ENCODE data around the gene PGGT1B.
"Not testable (repeated sequence)": the region's sequence is repeated elsewhere in the genome, so short reads cannot be mapped to it uniquely, and the experiment has no call there.

Gene PGGT1B

DNA sequence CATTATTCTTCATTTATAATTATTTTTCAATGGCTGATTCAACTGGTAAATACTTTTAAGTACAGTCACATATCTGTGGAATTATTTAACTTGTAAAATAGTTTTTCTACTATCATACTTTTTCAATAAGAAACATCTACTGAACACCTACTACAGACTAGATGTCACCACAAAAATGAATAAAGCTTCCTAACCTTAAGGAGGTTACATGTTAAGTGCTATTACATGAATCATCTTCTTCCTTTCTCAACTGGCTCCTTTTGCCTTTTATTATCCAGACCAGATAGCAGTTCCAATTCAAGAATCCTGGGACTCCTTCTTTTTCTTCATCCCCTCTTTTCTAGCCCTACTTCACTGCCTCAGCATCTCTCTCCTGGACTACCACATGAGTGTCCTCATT is 4.7 kb downstream of the PGGT1B start:
- no peak for DNase-seq (ENCODE audit: low spot score)

DNA sequence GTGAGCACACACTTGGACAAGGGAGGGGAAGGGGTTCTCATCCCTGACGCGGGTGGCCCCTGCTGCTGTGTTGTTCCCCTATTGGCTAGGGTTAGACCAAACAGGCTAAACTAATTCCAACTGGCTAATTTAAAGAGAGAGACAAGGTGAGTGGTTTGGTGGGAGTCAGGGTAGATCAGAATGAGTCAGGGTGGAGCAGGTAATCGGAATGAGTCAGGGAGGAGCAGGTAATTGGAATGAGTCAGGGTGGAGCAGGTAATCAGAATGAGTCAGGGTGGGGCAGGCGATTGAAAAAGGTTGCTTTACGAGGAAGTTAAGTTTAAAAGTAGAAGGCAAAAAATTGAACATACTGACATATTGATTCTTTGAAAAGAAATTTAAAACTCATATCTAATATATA is 13.3 kb downstream of the PGGT1B start:
- not testable (repeated sequence) for DNase-seq (ENCODE audit: low spot score)

DNA sequence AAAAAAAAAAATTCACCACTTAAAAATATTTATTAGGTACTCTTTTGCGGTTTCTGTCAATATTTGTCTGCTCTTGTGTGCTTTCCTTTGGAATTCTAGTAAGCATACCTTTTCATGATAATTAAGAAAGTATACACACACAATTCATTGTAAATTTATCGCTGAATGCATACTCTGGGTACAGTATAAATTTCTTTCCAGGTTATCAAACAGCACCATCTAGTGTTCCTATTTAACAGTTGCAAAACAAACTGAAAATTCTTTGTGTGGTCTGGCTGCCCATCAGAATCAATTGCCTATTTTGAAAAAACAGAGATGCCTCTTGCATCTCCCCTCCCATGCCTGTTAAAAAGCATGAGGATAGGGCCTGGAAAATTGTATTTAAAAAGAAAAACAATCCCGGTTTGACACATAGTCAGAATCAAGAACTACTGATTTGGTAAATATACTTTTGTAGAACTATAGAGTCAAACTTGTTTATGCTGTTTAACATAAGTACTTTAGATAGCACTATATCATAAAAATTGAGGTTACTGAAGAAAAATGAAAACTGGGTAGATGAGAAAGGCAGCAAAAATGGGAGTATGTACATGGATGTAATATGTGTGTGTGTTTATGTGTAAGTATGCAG is 16.2 kb downstream of the PGGT1B start:
- DNase-seq (ENCODE audit: low spot score) = peak; percentile 3

DNA sequence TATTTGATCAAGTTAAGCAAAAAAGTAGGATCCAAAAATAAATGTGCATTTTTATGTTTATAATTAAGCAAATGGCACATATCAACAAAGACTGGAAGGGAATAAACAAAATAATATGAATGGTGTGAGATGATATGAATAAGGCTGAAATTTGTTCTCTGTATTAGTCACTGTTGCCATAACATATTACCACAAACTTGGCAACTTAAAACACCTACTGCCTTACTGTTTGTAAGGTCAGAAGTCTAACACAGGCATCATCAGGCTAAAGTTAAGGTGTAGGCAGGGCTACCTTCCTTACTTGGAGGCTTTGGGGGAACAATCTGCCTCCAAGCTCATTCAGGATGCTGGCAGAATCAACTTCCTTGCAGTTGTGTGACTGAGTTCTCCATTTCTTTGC is 19.3 kb downstream of the PGGT1B start:
- no peak for DNase-seq (ENCODE audit: low spot score)

DNA sequence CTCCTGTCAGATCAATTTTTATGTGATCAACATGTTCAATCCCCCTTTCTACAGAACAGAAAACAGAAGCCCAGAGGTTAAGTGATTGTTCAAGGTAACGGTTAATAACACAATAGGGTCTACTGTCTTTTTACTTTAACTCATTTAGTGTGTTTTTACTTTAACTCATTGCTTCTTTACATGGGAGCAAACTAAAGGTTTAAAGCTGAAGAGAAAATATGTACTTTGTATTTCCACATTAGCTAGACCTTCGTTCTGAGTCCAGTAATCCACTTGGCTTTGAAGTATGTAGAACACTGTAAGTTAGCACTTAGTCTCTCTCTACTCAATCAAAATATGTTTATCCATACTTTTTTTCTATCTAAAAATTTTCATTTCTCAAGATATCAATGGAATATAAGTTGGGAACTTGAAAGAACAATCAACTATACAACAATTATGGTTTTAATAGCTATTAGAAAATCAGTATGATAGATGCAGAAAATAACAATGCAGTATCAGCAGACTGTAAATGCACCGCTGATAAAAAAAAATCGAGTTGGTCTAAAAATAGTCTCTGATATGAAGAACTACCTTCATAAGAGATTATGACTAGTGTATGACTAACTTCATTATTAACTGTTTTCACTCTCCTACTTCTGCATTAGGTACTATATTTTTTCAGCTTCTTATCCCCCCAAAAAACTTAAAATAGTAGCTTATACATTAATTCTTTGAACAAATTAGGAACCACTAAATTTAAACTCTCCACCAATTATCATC is 20.6 kb downstream of the PGGT1B start:
- no peak for DNase-seq (ENCODE audit: low spot score)

DNA sequence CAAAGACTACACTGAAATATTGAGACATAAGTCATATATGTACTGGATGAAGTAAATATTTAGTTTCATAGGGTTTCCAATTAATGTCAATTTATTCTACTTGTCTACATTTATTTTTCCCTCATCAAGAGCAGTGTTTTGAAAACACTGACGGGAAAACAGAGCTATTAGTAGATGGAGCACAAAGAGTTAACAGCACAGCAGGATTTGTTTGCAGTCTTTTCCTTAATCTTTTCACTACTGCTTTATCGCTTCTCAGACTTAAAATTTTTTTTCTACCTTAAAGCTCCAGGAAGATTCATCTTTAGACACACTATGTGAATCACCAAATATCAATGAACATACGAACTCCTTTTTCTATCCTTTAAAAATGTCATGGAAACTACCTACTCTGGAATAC is 25.6 kb downstream of the PGGT1B start:
- DNase-seq (ENCODE audit: low spot score) = no peak

DNA sequence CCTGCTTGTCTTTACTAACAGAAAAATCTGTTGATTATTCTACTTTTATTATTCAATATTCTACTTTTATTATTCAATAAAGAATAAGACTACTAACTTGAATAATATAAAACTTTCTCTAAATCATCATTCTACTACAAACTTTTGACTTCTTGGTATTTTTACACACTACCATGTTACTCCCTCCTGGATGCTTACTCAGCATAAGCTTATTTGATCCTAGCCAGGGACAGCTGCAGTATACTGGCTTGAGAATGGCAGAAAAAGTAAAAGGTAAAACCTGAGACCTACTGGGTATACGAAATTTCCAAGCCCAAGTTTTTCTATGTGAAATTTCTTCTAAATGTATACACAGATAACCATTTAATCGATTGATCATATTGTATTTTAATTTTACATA is 26.1 kb downstream of the PGGT1B start:
- DNase-seq (ENCODE audit: low spot score) = no peak

DNA sequence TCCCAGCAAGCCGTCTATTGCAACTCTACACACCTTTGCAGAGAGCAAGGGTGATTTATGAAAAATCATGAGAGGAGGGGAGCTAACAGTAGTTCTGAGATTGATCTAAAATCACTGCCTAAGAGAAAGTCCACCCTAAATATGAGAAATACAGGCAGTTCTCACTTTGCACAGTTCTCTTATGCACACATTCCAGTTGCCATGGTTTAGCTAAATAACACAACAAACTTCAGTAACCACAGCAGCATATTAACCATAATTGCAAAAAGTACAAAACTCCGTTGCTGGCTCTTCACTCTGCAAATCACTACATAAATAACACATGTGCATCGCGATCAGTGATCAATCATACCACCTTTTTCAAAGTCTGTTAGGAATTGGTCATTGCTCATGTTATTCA is 31.1 kb downstream of the PGGT1B start:
- no peak for DNase-seq (ENCODE audit: low spot score)

DNA sequence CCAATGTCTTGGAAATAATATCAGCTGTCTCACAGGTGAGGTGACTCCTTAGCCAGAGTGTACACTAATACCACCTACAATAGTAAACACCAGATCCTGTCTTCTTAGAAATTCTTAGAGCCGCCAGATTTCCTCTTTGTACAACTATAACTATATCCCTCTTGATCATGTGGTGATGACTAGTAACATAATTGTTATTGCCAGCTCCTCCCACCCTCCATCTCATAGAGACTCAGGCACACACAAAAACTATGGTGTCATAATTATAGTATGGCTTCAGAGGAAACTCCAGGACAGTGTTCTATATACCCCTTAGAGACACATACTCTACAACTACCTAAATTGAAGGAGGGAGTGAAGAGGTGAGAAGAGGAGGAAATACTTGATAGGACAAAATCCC is 33.1 kb downstream of the PGGT1B start:
- no peak for DNase-seq (ENCODE audit: low spot score)

DNA sequence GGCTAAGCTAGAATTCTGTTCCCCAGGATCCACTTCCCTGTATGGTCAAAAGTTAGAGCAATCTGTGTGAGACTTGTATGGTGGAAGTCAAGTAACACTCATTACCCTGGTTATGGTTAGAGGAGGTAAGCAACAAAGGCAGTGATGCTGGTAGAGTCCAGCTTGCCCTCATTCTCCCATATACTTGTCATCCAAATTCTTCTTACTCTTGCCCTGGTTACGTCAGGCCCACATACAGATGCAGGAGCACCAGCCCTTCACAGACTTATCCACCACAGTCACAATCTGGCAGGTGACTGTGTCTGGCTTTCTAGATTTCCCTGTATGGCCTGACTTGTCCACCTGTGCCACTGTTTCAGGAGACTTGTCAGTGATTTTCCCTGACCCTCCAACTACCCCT is 35.4 kb downstream of the PGGT1B start:
- no peak for DNase-seq (ENCODE audit: low spot score)

DNA sequence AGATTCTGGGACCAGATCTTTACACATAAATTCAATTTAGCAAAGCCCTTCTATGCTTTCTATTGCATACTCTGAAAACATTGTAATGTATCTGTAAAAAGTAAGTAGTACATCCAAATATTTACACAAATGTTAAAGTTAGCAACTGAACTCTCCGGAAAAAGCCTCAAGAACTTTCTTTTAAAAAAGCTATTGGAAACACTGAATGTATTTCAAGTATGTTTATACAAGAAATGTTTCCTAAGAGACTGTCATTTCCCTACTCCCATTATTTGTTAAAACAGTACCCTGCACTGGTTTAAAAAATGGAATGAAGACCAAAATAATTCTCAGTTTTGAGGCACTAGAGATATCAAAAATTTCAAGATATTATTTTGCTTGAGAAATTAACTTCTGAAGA is 48.1 kb downstream of the PGGT1B start:
- no peak for DNase-seq (ENCODE audit: low spot score)

DNA sequence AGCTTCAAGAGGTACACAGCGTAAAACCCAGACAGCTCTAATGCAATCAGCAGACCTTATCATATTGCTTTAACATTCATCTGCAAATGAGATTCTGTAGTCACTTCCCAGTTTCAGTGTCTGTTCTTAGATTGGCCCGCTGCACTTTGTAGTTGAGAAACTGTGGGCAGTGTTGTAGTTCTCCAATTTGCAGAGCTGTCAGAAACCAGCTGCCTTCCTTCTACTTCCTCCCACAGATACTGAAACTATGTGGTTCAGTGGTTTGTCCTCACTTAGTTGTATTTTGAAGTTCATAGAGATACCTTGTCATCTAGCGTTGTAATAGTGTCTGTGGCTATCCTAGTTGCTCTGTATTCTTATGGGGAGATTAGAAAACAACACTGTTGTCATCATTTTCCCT is 53.4 kb downstream of the PGGT1B start:
- DNase-seq (ENCODE audit: low spot score) = peak; percentile 2

DNA sequence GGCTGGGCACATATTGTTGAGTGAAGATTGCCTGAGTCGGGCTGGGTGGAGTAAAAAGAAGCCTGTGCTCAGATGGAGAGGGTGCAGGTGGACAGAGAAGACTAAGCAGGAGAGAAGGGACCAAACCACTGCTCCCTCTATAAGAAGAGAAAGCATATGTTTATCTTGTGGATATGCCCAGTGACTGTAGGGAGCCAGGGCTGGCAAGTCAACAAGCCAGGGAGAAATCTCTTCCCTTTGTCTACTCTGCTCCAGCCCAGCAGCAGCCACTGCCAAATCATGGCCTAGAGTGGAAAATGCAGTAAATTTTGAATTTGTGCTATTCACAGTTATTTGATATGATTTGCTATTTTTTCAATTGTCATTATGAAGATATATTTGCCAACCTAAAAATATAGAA is 59.7 kb downstream of the PGGT1B start:
- no peak for DNase-seq (ENCODE audit: low spot score)

DNA sequence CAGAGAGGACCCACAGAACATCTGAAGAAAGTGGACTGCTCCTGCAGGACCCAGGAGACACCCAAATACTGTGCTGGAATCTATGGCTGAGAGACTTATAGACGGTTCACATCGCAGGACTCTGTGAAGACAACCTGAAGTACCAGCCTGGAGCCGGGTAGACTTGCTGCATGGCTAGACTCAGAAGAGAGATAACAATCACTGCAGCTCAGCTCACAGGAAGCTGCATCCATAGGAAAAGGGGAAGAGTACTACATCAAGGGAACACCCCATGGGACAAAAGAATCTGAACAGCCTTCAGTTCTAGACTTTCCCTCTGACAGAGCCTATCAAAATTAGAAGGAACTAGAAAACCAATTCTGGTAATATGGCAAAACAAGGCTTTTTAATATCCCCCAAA is 66.5 kb downstream of the PGGT1B start:
- no peak for DNase-seq (ENCODE audit: low spot score)

DNA sequence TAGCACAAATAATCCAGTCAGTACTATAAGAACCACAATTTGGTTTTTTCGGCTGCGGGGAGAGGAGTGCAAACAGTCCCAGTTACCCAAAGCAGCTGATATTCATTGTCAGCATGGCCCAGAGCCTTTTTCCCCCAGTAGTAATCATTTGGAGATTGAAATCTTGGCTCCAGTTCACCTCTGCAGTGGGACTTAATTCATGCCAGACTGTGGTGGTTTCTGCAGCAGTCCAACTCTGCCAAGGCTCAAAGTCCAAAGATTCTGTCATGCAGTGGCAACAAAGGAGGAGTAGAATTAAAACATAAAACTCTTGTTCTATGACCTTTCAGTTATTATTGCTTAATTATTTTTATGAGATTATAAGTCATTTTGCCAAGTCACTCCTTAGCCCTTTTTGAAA is 68.0 kb downstream of the PGGT1B start:
- no peak for DNase-seq (ENCODE audit: low spot score)

DNA sequence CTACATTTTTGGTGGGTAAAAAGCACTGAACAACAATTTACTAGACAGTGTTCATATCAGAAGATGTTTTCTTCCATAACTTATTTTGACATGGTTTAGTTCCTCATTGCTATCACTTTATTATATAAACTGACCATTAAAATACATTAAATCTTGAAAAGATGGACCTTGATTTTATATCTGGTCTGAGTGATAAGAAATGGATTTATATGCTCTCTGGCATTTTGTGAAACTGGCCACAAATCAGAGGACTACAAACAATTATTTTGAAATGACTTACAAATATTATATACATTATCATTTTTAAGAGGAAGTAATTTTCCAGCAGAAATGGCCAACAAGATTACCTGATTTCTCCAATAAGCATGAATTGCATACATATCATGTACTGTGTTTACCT is 69.4 kb downstream of the PGGT1B start:
- no peak for DNase-seq (ENCODE audit: low spot score)

DNA sequence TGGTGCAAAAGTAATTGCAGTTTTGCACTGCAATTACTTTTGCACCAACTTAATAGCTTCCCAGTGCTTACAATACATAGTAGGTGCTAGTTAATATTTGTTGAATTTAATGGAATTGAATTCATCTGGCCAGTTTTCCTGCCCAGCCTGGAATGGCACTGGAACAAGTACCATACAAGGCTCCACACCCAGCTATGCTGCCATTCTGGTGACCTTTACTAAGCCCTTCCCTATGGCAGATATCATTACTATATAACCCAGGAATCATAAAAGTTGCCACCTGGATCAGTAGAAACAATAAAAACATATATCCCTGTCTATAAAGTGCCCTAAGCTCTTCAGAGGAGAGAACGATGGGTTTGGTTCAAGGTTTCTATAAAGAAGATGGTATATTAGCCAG is 70.6 kb downstream of the PGGT1B start:
- DNase-seq (ENCODE audit: low spot score) = no peak

DNA sequence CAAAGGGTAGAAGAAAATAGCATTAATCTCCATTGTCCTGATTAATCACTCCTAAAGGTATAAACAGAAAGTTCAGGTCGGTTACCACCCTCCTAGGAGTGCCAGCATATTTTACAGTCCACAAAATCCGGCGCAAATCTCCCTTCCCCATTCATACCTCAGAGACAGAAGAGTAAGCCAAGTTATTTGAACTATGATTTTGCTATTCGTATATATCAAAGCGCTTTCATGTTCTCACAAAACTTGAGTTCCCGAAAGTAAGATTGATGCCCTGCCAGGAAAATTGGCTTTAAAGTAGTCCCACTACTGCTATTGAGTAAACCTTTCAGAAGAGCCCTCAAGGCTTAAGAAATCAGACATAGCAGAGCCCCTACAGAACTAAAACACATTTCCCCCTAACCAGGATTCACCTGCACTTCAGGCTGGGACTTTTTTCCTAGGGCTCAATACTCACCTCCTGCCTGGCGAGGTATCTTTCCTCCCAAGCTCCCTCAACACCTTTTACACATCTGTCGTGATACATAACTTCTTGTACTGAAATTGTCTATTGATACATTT is 71.1 kb downstream of the PGGT1B start:
- DNase-seq (ENCODE audit: low spot score) = no peak

DNA sequence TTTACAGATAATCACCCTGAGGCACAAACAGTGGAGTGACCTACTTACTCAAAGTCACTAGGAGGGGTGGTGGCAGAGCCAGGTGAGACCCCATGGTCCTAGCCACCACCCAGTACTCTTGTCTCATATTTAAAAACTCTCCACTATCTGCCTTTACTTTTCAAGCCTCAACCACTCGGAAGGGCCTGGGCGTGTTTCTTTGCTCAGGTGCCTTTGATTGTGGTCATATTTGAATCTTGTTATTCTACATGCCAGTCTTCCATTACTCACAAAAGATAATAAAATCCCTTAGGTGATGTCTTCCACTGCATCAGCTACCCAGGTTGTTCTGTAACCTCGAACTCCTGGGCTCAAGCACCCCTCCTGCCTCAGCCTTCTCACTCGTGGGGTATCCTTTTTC is 72.3 kb downstream of the PGGT1B start:
- no peak for DNase-seq (ENCODE audit: low spot score)

DNA sequence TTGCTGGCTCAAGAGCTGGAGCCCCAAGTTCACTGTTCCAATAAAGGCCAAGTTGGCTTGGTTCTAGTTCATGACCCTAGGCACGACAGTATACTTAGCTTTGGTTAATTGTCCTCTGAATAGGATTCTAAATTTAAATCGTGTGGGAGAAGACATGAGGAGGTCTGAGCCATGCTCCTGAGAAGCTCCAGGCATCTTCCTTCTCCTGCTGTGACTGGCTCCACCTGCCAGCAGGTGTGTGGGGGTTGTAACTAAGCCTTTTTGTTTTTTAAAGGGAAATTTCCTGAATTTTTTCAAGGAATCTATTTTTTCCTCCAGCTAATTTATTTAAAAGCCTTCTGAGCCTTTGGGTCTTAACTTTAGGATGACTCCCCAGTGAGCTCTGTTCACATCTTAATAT is 72.8 kb downstream of the PGGT1B start:
- DNase-seq (ENCODE audit: low spot score) = no peak

DNA sequence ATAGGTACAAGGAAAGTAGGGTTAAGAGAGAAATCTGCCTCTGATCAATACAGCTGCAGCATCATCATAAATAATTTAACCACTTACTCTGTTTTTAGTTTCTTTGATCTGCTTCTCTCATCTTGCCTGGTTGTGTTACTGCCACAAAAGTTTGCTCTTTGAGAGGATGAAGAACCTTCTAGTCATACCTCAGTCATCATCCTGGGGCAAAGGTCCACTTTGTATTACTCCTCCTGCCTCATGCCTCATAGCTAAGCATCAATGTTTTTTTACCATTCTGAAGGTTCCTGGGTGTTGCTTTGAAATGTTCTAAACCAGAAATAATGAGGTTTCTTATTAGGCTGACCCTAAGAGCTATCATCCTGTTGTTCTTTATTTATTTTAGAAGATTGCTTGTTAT is 75.9 kb downstream of the PGGT1B start:
- DNase-seq (ENCODE audit: low spot score) = no peak

DNA sequence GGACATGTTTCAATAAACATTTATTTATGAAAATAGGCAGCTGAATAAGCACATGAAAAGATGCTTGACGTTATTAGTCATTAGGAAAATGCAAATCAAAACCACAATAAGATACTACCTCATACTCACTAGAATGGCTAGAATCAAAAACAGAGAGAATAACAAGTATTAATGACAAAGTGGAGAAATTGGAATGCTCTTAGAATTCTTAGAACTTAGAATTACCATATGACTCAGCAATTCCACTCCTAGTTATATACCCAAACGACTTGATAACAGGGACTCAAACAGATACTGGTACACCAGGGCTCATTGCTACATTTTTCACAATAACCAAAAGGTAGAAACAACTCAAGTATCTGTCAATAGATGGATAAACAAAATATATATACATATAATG is 77.9 kb downstream of the PGGT1B start:
- no peak for DNase-seq (ENCODE audit: low spot score)

DNA sequence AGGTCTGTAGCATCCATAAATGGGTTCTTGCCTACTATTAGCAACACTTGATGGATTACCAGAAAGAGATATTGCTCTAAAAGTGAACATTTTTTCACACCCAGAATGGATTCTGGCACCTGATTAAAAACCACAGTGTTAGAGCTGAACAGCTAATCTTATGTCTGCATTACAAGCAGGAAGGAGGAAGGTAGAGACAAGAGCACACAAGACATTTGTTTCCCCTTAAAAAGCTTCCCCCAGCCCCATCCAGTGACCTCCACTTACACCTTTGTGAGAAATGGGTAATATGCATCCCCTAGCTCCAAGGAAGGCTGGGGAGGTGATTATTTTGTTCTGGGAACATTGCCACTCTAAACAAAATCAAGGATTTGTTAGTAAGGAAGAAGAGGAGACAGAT is 80.9 kb downstream of the PGGT1B start:
- DNase-seq (ENCODE audit: low spot score) = no peak

DNA sequence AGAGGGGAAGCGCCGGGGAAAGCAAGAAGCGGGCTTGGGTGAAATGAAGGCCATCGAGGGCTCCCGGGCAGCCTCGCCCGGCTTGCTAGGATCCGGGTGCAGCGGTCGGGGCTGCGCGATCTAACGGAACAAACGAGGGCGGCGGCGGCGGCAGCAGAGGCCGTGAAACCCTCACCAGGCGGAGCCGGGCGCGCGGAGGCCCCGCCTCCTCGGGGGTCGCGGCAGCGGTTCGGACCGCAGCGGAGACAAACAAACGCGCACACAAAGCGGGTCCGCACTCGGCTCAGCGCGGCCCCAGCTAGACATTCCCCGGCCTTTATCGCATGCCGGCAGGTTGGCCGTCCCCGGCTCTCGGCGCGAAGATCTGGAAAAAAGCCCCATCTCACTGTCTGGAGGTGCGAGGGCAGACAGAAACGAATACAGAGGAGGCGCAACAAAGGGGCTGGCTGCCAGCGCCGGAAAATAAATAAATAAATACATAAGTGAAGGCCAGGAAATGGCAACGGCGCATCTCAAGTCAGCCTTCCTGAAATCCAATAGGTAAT is 82.4 kb downstream of the PGGT1B start:
- DNase-seq (ENCODE audit: low spot score) = no peak
